ENCODE results near the gene PCNX2. TPM values are rescaled to one million over a fixed set of nuclear protein-coding genes. Genes with fewer than 3 reads are reported as not detected.

Gene PCNX2
- total and polyA plus RNA-seq, 4 donors: 2.0 to 15.1 (median 6.4) TPM

DNA sequence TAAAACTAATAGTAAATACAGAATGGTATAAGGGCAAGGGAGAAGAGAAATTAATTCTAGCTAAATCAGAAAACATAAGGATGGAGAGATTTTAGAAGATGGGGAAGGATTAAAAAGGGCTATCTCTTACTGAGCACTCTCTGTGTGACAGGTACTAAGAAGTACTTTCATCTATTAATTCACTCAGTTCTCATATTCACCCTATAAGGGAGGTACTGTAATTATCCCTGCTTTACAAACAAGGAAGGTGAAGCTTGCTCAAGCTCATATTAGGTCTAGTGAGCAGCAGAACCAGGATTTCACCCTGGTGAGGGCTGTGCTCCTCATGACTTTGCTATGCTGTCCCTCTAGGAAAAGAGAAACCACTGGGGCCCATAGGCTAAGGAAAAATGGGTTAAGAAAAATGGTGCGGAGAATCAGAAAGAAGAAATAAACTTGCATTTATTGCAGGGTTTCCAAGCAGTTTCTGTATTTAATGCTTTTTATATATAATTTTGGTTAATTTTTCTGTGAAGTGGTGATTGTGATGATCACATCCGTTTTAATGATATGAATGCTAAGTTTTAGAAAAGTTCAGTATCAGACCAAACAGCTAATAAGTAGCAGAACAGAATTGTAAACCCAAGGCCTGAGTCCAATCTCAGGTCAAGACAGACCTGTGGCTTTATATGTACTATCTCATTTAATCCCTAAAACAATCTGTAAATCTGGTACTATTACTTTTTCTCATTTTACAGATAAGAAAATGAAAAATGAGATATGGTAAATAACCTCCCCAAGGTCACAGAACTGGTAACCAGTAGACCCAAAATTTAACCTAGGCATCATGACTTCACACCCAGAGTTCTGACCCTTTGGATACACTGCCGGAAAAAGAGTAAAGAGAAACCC, 1.7 kb downstream of the PCNX2 start:
- Histone ChIP-seq H3K9ac (ENCODE audit: insufficient read depth in 1 of 2, low read length in 2 of 2) (no peak overlapping the region), H3K4me1 (ENCODE audit: control insufficient read depth in 5 of 5, insufficient read depth in 5 of 5, low read length in 5 of 5) (peaks cover 0 to 10% (median 3%) of the 10 kb centered on the region in 5 donors), H3K36me3 (ENCODE audit: control insufficient read depth in 4 of 4, insufficient read depth in 4 of 4, low read length in 4 of 4) (no peaks in the 10 kb centered on the region), H3K27me3 (ENCODE audit: control insufficient read depth in 3 of 3, insufficient read depth in 3 of 3, low read length in 2 of 3) (peaks cover 0 to 7% (median 0%) of the 10 kb centered on the region in 3 donors), H3K27ac (ENCODE audit: low read depth in 1 of 2, low read length in 1 of 2) (no peak overlapping the region), H3K4me3 (no peak overlapping the region), H3K9me3 (ENCODE audit: control insufficient read depth in 4 of 4, insufficient read depth in 3 of 4, low read length in 3 of 4) (no peaks in the 10 kb centered on the region)
- ATAC-seq (ENCODE audit: insufficient read depth, low FRiP score): no peak
- DNase-seq: no peak
- 92 to 98% methylated on average over 3 of the region's 3 CpGs for WGBS, 2 donors
- TF ChIP-seq, protein P1, sequence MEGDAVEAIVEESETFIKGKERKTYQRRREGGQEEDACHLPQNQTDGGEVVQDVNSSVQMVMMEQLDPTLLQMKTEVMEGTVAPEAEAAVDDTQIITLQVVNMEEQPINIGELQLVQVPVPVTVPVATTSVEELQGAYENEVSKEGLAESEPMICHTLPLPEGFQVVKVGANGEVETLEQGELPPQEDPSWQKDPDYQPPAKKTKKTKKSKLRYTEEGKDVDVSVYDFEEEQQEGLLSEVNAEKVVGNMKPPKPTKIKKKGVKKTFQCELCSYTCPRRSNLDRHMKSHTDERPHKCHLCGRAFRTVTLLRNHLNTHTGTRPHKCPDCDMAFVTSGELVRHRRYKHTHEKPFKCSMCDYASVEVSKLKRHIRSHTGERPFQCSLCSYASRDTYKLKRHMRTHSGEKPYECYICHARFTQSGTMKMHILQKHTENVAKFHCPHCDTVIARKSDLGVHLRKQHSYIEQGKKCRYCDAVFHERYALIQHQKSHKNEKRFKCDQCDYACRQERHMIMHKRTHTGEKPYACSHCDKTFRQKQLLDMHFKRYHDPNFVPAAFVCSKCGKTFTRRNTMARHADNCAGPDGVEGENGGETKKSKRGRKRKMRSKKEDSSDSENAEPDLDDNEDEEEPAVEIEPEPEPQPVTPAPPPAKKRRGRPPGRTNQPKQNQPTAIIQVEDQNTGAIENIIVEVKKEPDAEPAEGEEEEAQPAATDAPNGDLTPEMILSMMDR (IDR thresholded peaks at IDR 0.05; ENCODE audit: control extremely low read depth, extremely low read depth): no peak

DNA sequence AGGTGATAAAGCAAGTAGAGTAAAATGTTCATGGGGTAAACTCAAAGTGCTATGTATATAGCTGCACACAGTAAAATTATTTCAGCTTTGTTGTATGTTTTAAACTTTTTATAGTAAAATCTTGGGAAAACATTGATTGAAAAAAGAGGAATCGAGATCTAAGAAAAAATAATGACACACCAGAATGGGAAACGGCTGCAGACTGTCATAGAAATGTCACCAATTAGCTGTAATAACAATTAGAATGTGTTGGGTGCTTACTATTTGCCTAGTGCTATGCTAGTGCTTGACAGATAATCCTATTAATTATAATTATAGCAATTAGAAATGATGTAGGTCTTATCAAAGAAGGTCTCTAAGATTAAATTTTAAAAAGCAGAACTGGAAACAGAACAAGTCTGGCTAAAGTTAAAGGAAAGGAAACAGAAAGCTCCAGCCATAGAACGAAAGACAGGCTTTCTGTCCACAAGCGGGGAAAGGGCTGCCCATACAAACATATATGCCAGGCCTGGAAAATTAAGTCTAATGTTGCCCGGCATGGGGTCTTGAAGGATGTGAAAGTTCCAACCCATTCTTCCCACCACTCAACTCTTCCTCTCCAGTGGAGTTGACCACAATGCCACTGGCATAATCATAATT, 5.0 kb downstream of the PCNX2 start:
- 39 to 60% methylated on average over 5 of the region's 5 CpGs for WGBS, 2 donors
- peaks cover 0 to 2% (median 0%) of the 10 kb centered on the region in 4 donors for H3K9me3 ChIP-seq (ENCODE audit: control insufficient read depth in 4 of 4, insufficient read depth in 3 of 4, low read length in 3 of 4)
- H3K9ac ChIP-seq (ENCODE audit: insufficient read depth in 1 of 2, low read length in 2 of 2): no peak overlapping the region
- no peaks in the 10 kb centered on the region for H3K27me3 ChIP-seq (ENCODE audit: control insufficient read depth in 3 of 3, insufficient read depth in 3 of 3, low read length in 2 of 3)
- DNase-seq (no peak), ATAC-seq (ENCODE audit: insufficient read depth, low FRiP score) (no peak)
- H3K4me1 ChIP-seq (ENCODE audit: control insufficient read depth in 5 of 5, insufficient read depth in 5 of 5, low read length in 5 of 5): peaks cover 0 to 10% (median 0%) of the 10 kb centered on the region in 5 donors
- H3K4me3 ChIP-seq: no peak overlapping the region
- H3K36me3 ChIP-seq (ENCODE audit: control insufficient read depth in 4 of 4, insufficient read depth in 4 of 4, low read length in 4 of 4): no peaks in the 10 kb centered on the region
- TF ChIP-seq, protein P1 (IDR thresholded peaks at IDR 0.05; ENCODE audit: control extremely low read depth, extremely low read depth): no peak
- peak overlapping the region in 1 of 2 donors; percentile 63 for H3K27ac ChIP-seq (ENCODE audit: low read depth in 1 of 2, low read length in 1 of 2)

- DNase-seq (no peak), ATAC-seq (ENCODE audit: insufficient read depth, low FRiP score) (no peak)
- Histone ChIP-seq H3K9me3 (ENCODE audit: control insufficient read depth in 4 of 4, insufficient read depth in 3 of 4, low read length in 3 of 4) (peaks cover 0 to 2% (median 0%) of the 10 kb centered on the region in 4 donors), H3K9ac (ENCODE audit: insufficient read depth in 1 of 2, low read length in 2 of 2) (no peak overlapping the region), H3K36me3 (ENCODE audit: control insufficient read depth in 4 of 4, insufficient read depth in 4 of 4, low read length in 4 of 4) (no peaks in the 10 kb centered on the region), H3K27ac (ENCODE audit: low read depth in 1 of 2, low read length in 1 of 2) (no peak overlapping the region), H3K4me3 (no peak overlapping the region), H3K27me3 (ENCODE audit: control insufficient read depth in 3 of 3, insufficient read depth in 3 of 3, low read length in 2 of 3) (no peaks in the 10 kb centered on the region), H3K4me1 (ENCODE audit: control insufficient read depth in 5 of 5, insufficient read depth in 5 of 5, low read length in 5 of 5) (peaks cover 0 to 3% (median 0%) of the 10 kb centered on the region in 5 donors)
- WGBS, 2 donors: 72 to 75% methylated on average over 4 of the region's 4 CpGs
- TF ChIP-seq, protein P1 (IDR thresholded peaks at IDR 0.05; ENCODE audit: control extremely low read depth, extremely low read depth): no peak
Measured at GRCh38 chr1:233289676-233290075, 5.8 kb downstream of the PCNX2 start.
